Right renal pelvis (tissue), 4 donors: Measurements from ENCODE around the gene PSMB3. TPM values are rescaled to one million over a fixed set of nuclear protein-coding genes. Genes with fewer than 3 reads are reported as not detected.

Experiments used
- DNase-seq, 4 donors: peaks; one replicate each; pipeline ENCODE4 v3.0.0-alpha.2; 2013; ENCODE audit warnings: low read depth in 4 of 4, low spot score in 3 of 4, missing footprints in 1 of 4
- polyA plus RNA-seq, 4 donors: library from polyadenylated mRNA; unstranded; fragments of 120-200 nt; gene quantifications; one replicate each; pipeline ENCODE4 v1.2.1, GENCODE V29; 2013; ENCODE audit not compliant: insufficient read length in 4 of 4

The PSMB3 gene
- polyA plus RNA-seq, 4 donors, result 114 to 135 (median 122) TPM

- DNase-seq, result no peak
Measured at GRCh38 chr17:38732376-38733281, 19.9 kb upstream of the PSMB3 start.

DNA sequence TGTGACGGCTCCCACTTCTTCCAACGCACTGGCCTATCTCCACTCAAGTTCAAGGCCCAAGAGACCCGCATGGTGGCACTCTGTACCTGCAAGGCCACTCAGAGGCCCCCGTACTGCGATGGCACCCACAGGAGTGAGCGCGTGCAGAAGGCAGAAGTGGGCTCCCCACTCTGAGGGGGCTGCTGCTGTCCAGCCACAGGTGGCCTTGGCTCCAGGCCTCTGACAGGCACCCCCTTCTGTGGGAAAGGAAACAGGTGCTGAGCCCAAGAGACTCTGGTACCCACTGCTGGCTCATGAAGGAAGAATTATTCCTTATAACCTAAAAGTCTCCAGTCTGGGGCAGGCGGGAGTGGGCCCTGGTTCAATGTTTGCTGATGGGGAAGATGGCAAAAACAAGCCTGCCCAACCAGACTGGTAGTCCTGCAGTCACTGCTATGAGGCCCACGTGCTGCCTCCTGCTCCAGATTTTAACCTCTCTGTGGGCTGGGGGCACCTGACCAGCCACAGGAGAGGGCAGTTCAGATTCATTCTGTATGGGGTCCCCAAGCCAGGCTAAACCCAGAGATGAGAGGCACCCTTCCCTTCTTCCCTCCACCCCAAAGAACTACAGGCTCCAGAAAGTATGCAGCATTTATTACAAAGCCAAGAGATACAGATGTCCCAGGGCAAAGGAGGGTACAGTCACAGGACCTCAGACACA lies 19.1 kb upstream of the PSMB3 start:
- no peak for DNase-seq

- no peak for DNase-seq
Measured at GRCh38 chr17:38733982-38734973, 18.3 kb upstream of the PSMB3 start.

GRCh38 chr17:38735161-38735997 lies 17.2 kb upstream of the PSMB3 start:
- DNase-seq, result no peak

DNA sequence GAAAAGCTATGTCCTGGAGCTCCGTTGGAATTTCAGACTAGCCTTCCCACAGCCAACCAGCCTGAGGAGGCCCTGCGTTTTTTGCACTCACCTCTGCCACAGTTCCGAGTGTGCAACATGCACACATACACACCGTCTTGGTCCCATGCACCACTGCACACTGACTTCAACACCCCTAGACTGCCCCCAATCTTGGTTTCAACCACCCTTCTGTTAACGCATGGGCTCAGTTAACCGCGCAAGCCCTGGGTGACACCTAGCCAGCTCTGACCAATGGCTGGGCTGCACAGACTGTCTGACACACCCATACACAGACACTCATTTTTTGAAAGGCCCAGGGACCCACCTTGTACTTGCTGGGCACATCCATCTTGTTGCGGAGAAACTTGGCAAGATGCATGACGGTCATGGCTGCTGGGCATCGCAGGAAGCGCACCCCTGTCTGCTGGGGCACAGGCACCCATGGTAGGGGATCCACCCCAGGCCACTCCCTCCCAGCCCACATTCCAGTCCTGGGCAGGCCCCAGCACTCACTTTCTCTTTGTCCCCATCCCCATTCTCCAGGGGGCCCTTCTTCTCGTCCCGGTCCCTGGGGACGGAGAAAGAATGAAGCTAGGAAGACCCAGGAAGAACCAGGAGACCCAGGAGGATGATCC lies 14.4 kb upstream of the PSMB3 start:
- no peak for DNase-seq

GRCh38 chr17:38738686-38739085 lies 13.9 kb upstream of the PSMB3 start:
- no peak for DNase-seq

DNA sequence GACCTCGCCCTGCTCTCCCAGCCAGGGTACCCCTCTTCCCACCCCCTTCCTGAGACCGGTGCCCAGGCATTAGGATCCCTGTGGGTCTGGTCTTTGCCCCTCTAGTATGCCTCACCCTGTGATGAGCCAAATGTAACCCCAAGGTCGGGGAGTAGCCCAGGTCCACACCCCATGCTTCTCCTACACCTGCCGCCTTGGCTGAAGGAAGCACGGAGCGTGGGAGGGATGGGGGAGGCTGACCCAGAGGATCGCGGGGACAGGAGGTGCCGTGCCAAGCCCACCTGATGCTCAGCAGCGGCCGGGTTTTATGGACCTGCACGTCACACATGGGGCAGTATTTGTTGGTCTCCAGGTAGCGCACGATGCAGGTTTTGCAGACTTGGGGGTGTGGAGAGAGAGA lies 13.2 kb upstream of the PSMB3 start:
- no peak for DNase-seq

DNA sequence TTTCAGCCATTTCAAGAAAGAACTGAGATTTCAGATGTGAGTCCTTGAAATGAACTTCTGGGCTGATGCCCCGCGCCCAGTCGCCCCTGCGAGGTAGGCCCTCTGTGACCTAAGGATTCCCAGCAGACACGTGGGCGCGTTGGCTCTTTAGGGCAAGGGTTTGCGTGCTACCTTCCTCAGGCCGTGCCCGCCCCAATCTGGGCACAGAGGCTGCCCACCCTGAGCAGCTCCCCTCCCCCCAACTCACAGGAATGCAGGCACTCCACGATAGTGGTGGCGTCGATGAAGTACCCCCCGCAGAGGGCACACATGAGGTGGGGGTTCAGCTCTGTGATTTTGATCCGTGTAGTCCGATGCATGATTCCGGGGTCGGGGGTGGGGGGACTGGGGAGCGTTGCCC lies 12.5 kb upstream of the PSMB3 start:
- DNase-seq, result no peak

- DNase-seq, result no peak
Measured at GRCh38 chr17:38740806-38741205, 11.7 kb upstream of the PSMB3 start.

DNA sequence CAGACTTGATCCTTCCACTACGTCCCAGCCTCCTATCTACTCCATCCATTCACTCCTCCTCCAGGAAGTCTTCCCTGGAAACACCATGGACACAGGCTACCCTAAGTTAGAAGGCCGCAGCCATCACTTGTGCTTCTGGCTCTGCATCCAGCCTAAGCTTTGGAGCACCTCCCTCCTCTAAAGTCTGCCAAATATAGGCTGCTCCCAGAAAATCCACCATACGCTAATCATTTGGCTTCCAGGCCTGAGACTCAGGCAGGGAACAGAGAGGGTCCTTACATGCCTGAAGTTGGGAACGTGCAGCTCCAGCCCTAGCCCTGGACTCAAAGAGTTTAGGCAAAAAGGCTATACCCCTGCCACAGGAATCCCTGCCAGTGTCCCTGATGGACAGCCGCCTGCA lies 11.1 kb upstream of the PSMB3 start:
- DNase-seq, result no peak

DNA sequence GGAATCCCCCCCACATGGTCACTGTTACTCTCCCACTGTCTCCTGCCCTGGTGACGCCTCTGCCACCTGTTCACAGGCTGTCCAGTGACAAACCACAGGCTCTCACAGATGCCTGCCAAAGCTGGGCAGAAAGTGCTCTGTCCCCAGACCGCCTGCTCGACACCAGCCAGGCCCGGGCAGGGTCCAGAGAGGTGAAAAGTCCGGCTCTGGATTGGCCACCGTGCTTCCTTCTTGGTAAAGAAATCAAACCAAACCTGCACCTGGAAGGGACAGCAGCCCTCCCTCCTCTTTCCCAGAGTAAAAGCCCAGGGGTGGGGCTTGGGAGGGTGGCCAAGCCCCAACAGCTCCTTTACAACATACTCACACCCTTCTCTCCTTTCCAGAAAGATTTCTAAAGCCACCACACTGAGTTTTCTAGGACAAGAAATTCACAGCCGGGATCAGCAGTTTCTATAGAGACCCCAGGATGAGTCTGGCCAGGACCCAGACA lies 10.6 kb upstream of the PSMB3 start:
- DNase-seq, result no peak

- no peak for DNase-seq
Measured at GRCh38 chr17:38742411-38743308, 9.9 kb upstream of the PSMB3 start.

GRCh38 chr17:38743556-38744171 lies 8.9 kb upstream of the PSMB3 start:
- DNase-seq, result no peak

DNA sequence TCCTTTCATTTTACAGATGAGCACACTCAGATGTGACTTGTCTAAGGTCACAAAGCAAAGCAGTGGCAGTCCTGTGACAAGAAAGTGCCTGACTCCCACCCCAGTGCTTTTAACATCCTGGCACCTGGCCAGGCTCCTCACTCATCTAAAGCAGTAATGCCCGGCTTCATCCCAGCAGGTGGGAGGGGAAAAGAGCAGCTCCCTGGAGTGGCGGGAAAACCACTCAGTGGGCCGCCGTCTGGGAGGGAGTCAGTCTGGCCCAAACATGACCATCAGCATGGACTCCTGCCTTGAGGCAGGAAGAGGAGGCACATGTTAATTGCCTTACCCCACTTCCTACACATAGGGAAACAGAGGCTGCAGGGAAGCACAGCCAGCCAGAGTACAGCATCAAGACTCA lies 7.0 kb upstream of the PSMB3 start:
- no peak for DNase-seq

GRCh38 chr17:38746004-38746848 lies 6.3 kb upstream of the PSMB3 start:
- DNase-seq, result no peak

DNA sequence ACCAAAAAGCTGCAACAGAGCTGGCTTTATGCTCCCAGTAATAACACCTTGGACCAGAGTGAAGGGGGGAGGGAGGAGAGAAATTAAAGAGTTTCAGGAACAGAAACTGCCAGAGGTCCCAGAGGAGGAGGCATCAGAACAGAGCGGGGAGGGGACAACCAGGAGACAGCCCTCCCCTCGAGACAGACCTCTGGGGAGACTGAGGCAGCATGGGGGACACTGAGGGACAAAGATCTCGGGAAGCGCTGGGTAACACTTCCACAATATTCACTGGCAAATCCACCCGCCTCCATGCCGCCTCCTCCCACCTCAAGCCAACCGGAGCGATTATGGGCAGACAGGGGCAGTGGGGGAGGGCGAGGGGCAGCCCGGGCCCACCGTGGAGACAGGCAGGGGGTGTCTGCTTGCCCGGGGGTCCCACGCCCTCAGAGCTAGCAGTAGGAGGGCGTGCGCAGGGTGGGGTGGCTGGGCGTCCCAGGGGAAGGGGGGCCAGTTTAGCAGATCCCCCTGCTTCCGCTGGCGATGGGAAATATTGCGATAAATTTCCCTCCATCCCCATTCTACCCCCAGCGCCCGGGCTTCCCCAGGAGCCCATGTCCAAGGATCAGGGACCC lies 5.6 kb upstream of the PSMB3 start:
- no peak for DNase-seq
